ACC112 (cell line): ENCODE data around the gene OR52A1.

Source experiments
- H2AFZ ChIP-seq: fragments of 200-600 bp; sonication (generic); one replicate; pipeline ENCODE4 v1.6.0; 2017; ENCODE audit warnings: antibody characterized with exemption, low read length; ENCODE audit not compliant: unreplicated experiment
- H3K27ac ChIP-seq: fragments of 200-600 bp; sonication (generic); 2 replicates; pipeline ENCODE4 v1.5.1; 2014; ENCODE audit warnings: low read depth, mild to moderate bottlenecking, antibody characterized with exemption, low read length, moderate library complexity
- H3K27me3 ChIP-seq: fragments of 200-600 bp; sonication (generic); 2 replicates; pipeline ENCODE4 v1.6.1; 2014; ENCODE audit warnings: mild to moderate bottlenecking, antibody characterized with exemption, low read length, moderate library complexity, mixed read lengths; ENCODE audit not compliant: insufficient read depth
- H3K36me3 ChIP-seq: fragments of 200-600 bp; sonication (generic); 2 replicates; pipeline ENCODE4 v1.6.1; 2016; ENCODE audit warnings: mild to moderate bottlenecking, antibody characterized with exemption, low read length, moderate library complexity, mixed read lengths; ENCODE audit not compliant: insufficient read depth
- H3K4me1 ChIP-seq: fragments of 200-600 bp; sonication (generic); one replicate; pipeline ENCODE4 v1.6.1; 2016; ENCODE audit warnings: low read length, mixed read lengths; ENCODE audit not compliant: insufficient read depth, unreplicated experiment, control insufficient read depth
- H3K4me3 ChIP-seq: fragments of 200-600 bp; sonication (generic); 2 replicates; pipeline ENCODE4 v1.5.1; 2014; ENCODE audit warnings: mild to moderate bottlenecking, low read depth, low read length
- H3K79me2 ChIP-seq: fragments of 200-600 bp; sonication (generic); one replicate; pipeline ENCODE4 v1.6.0; 2016; ENCODE audit warnings: low read length; ENCODE audit not compliant: control insufficient read depth, unreplicated experiment, insufficient read depth

OR52A1 gene

GRCh38 chr11:5154657-5155056 is at the start of gene OR52A1:
OR52A1 (minus strand) TSS chr11:5154757; CDS start chr11:5152369, 2,388 bp downstream.
- Histone ChIP-seq H3K27me3 (peaks cover 16% of the 10 kb centered on the region), H2AFZ (no peak within 1 kb of the TSS), H3K27ac (no peak within 1 kb of the TSS), H3K36me3 (no peaks in the 10 kb centered on the region), H3K4me1 (no peaks in the 10 kb centered on the region), H3K4me3 (no peak within 1 kb of the TSS), H3K79me2 (no peaks in the 10 kb centered on the region)

GRCh38 chr11:5203366-5203765 is 48.8 kb upstream of the OR52A1 start:
- H2AFZ ChIP-seq: no peak overlapping the region
- no peaks in the 10 kb centered on the region for H3K27me3 ChIP-seq
- H3K4me1 ChIP-seq: no peaks in the 10 kb centered on the region
- no peak overlapping the region for H3K4me3 ChIP-seq
- H3K27ac ChIP-seq: no peak overlapping the region
- H3K79me2 ChIP-seq: no peaks in the 10 kb centered on the region
- H3K36me3 ChIP-seq: no peaks in the 10 kb centered on the region

GRCh38 chr11:5200582-5200981 is 46.0 kb upstream of the OR52A1 start, which contains the start of gene OR51V1:
OR51V1 (minus strand) TSS chr11:5200682; CDS start chr11:5200682, 0 bp downstream.
- Histone ChIP-seq H3K79me2 (no peaks in the 10 kb centered on the region), H3K36me3 (no peaks in the 10 kb centered on the region), H3K4me3 (no peak within 1 kb of the TSS), H2AFZ (no peak within 1 kb of the TSS), H3K4me1 (no peaks in the 10 kb centered on the region), H3K27me3 (no peaks in the 10 kb centered on the region), H3K27ac (no peak within 1 kb of the TSS)

GRCh38 chr11:5198285-5198684 is 43.7 kb upstream of the OR52A1 start:
- Histone ChIP-seq H3K79me2 (no peaks in the 10 kb centered on the region), H2AFZ (no peak overlapping the region), H3K4me1 (no peaks in the 10 kb centered on the region)

GRCh38 chr11:5197536-5197935 is 43.0 kb upstream of the OR52A1 start:
- no peaks in the 10 kb centered on the region for H3K4me1 ChIP-seq
- no peaks in the 10 kb centered on the region for H3K79me2 ChIP-seq
- H2AFZ ChIP-seq: no peak overlapping the region

More at GRCh38 chr11:5198285-5198684, 43.7 kb upstream of the OR52A1 start:
- Histone ChIP-seq H3K27ac (no peak overlapping the region), H3K36me3 (no peaks in the 10 kb centered on the region), H3K27me3 (no peaks in the 10 kb centered on the region), H3K4me3 (no peak overlapping the region)

GRCh38 chr11:5196731-5197130 is 42.2 kb upstream of the OR52A1 start:
- Histone ChIP-seq H3K36me3 (no peaks in the 10 kb centered on the region), H2AFZ (no peak overlapping the region), H3K27me3 (no peaks in the 10 kb centered on the region), H3K27ac (no peak overlapping the region), H3K4me3 (no peak overlapping the region), H3K4me1 (no peaks in the 10 kb centered on the region), H3K79me2 (no peaks in the 10 kb centered on the region)

More at GRCh38 chr11:5197536-5197935, 43.0 kb upstream of the OR52A1 start:
- Histone ChIP-seq H3K36me3 (no peaks in the 10 kb centered on the region), H3K27ac (no peak overlapping the region), H3K27me3 (no peaks in the 10 kb centered on the region), H3K4me3 (no peak overlapping the region)

GRCh38 chr11:5196067-5196466 is 41.5 kb upstream of the OR52A1 start:
- H3K27ac ChIP-seq: no peak overlapping the region
- no peaks in the 10 kb centered on the region for H3K36me3 ChIP-seq
- H3K27me3 ChIP-seq: no peaks in the 10 kb centered on the region
- H3K79me2 ChIP-seq: no peaks in the 10 kb centered on the region
- H2AFZ ChIP-seq: no peak overlapping the region
- H3K4me1 ChIP-seq: no peaks in the 10 kb centered on the region
- no peak overlapping the region for H3K4me3 ChIP-seq

- H3K27me3 ChIP-seq: no peaks in the 10 kb centered on the region
- H3K4me3 ChIP-seq: no peak overlapping the region
- no peak overlapping the region for H2AFZ ChIP-seq
- H3K79me2 ChIP-seq: no peaks in the 10 kb centered on the region
- no peaks in the 10 kb centered on the region for H3K4me1 ChIP-seq
- H3K27ac ChIP-seq: no peak overlapping the region
- no peaks in the 10 kb centered on the region for H3K36me3 ChIP-seq
These were observed 38.2 kb upstream of the OR52A1 start for GRCh38 chr11:5192738-5193137.

- Histone ChIP-seq H3K27me3 (no peaks in the 10 kb centered on the region), H2AFZ (no peak overlapping the region), H3K36me3 (no peaks in the 10 kb centered on the region), H3K79me2 (no peaks in the 10 kb centered on the region), H3K4me3 (no peak overlapping the region), H3K27ac (no peak overlapping the region), H3K4me1 (no peaks in the 10 kb centered on the region)
These were observed 33.6 kb upstream of the OR52A1 start for GRCh38 chr11:5188201-5188600.

GRCh38 chr11:5178046-5178837 is 23.7 kb upstream of the OR52A1 start:
- no peaks in the 10 kb centered on the region for H3K4me1 ChIP-seq
- H3K79me2 ChIP-seq: no peaks in the 10 kb centered on the region
- H3K27me3 ChIP-seq: no peaks in the 10 kb centered on the region
- H3K4me3 ChIP-seq: no peak overlapping the region
- H3K27ac ChIP-seq: no peak overlapping the region
- no peaks in the 10 kb centered on the region for H3K36me3 ChIP-seq
- no peak overlapping the region for H2AFZ ChIP-seq

GRCh38 chr11:5174934-5175333 is 20.4 kb upstream of the OR52A1 start:
- Histone ChIP-seq H3K36me3 (no peaks in the 10 kb centered on the region), H3K4me3 (no peak overlapping the region), H2AFZ (no peak overlapping the region), H3K4me1 (no peaks in the 10 kb centered on the region), H3K79me2 (no peaks in the 10 kb centered on the region), H3K27me3 (peaks cover 6% of the 10 kb centered on the region; the same call in 1 of the 2 replicates), H3K27ac (no peak overlapping the region)
